ENCODE data around the gene PPP2R2D. TPM values are rescaled to one million over a fixed set of nuclear protein-coding genes. Genes with fewer than 3 reads are reported as not detected.

PPP2R2D gene
- total RNA-seq, 1 experiment from 2014 or later: 33.2 TPM

GRCh38 chr10:131886237-131886636 is 14.6 kb upstream of the PPP2R2D start (continued):
- no peak for TF ChIP-seq ZBTB43 (CRISPR knock-in tag; IDR thresholded peaks at IDR 0.05)
- TF ChIP-seq FOXP4 (CRISPR knock-in tag; IDR thresholded peaks at IDR 0.05): no peak
- no peak for TF ChIP-seq PRDM15 (CRISPR knock-in tag; IDR thresholded peaks at IDR 0.05)
- no peak for TF ChIP-seq FOXP1 (CRISPR knock-in tag; IDR thresholded peaks at IDR 0.05; ENCODE audit: borderline replicate concordance)
- TF ChIP-seq ATF3 (CRISPR knock-in tag; conservative IDR thresholded peaks at IDR 0.05): no peak
- no peak for TF ChIP-seq USF2 (CRISPR knock-in tag; IDR thresholded peaks at IDR 0.05)
- TF ChIP-seq IRF1 (CRISPR knock-in tag; IDR thresholded peaks at IDR 0.05): no peak

GRCh38 chr10:131888186-131888604 is 12.6 kb upstream of the PPP2R2D start:
- Mint-ChIP-seq H3K27me3 (ENCODE audit: low read depth) (no peaks in the 10 kb centered on the region; the same call in 1 of the 2 replicates), H3K27ac (no peak overlapping the region), H3K9me3 (peaks cover 8% of the 10 kb centered on the region), H3K4me1 (peaks cover 10% of the 10 kb centered on the region), H3K36me3 (no peaks in the 10 kb centered on the region), H3K4me3 (no peak overlapping the region)
- no peak for DNase-seq (ENCODE audit: low spot score)
- ChIA-PET CTCF (no interaction called here), POLR2A (no interaction called here)
- no peak for ATAC-seq
- TF ChIP-seq FOXP4 (CRISPR knock-in tag; IDR thresholded peaks at IDR 0.05) (no peak), ATF6 (CRISPR knock-in tag; IDR thresholded peaks at IDR 0.05) (no peak), ZNF263 (CRISPR knock-in tag; IDR thresholded peaks at IDR 0.05; ENCODE audit: low read depth) (no peak), GTF2I (CRISPR knock-in tag; conservative IDR thresholded peaks at IDR 0.05) (no peak), ERG (CRISPR knock-in tag; IDR thresholded peaks at IDR 0.05) (no peak), OVOL2 (CRISPR knock-in tag; IDR thresholded peaks at IDR 0.05; ENCODE audit: borderline replicate concordance) (no peak), GRHL2 (CRISPR knock-in tag; IDR thresholded peaks at IDR 0.05; ENCODE audit: insufficient replicate concordance, severe bottlenecking) (no peak), HMGA2 (CRISPR knock-in tag; IDR thresholded peaks at IDR 0.05) (no peak), RELA (CRISPR knock-in tag; IDR thresholded peaks at IDR 0.05; ENCODE audit: borderline replicate concordance) (no peak), ZBTB21 (CRISPR knock-in tag; IDR thresholded peaks at IDR 0.05; ENCODE audit: borderline replicate concordance) (no peak), IRF1 (CRISPR knock-in tag; IDR thresholded peaks at IDR 0.05) (no peak)

Measured in WTC11 (cell line).